ENCODE measurements around the gene PRKCZ. TPM values are rescaled to one million over a fixed set of nuclear protein-coding genes. Genes with fewer than 3 reads are reported as not detected.

The PRKCZ gene
- total and polyA plus RNA-seq, 9 of the 15 experiments (the other 6 are each of a cell fraction or from before 2014, with no cell fraction given): 0.07 to 3.1 (median 1.3) TPM

DNA sequence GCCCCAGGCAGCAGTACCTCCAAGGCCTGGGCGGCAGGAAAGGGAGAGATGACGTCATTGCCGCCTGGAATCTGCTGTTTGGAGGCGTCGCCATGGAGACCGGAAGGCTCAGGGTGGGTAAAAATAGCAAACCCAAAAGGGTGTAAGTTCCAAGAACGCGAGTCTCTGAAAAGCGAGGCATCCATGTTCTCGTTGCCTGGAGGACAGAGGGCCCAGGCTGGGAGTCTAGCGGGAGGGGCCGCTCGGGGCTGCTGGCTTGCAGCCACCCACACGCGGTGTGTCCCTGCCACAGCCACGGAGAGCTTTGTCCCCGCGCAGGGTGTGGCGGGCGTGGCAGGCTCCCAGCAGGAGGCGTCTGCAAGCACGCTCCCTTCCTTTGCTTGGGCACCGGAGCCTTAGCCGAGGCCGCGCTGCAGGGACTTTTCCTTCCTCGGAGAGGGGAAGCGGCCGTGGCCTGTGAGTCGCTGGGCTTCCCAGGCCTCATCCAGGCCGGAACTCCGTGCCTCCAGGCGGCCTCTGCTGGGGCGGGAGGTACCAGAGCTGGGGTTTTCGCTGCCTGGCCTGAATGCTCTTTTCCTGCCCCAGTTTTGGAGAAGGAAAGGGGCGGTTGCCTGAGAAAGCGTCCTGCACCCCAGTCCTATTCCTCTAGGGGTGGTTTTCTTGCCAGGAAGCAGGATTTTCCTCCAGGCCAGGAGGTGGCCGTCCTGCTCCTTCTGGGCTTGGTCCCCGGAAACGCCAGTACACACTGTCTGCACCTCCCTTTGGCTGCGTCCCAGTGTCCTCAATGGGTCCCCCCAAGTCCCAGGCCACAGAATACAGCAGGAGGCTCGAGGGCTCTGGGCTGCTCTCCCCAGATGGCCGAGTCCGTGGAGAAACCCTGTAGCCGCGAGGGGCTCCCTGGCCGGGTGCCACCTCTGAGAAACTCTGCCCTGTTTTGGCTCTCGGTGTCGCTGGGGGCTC lies 162.6 kb downstream of the PRKCZ start (continued):
- TF ChIP-seq MTA2 (IDR thresholded peaks at IDR 0.05; ENCODE audit: low read depth): peak; percentile 31; the same call in 1 of the 2 replicates
- no peak for TF ChIP-seq POLR2B (IDR thresholded peaks at IDR 0.05; ENCODE audit: low read depth, partially characterized antibody)
- no peak for TF ChIP-seq SNAPC5 (CRISPR knock-in tag; IDR thresholded peaks at IDR 0.05)
- 0 out of 2 replicates have a peak, but pooled peaks have one; percentile 58 for TF ChIP-seq SP1 (CRISPR knock-in tag; IDR thresholded peaks at IDR 0.05)
- TF ChIP-seq TFE3 (CRISPR knock-in tag; IDR thresholded peaks at IDR 0.05): no peak
- TF ChIP-seq ZNF696 (CRISPR knock-in tag; conservative IDR thresholded peaks at IDR 0.05): no peak
- no peak for TF ChIP-seq NELFE (IDR thresholded peaks at IDR 0.05; ENCODE audit: insufficient read depth, insufficient read length)
- peak; percentile 99 for TF ChIP-seq ATF7 (IDR thresholded peaks at IDR 0.05)
- TF ChIP-seq MYC (IDR thresholded peaks at IDR 0.05; ENCODE audit: low read depth, low read length): peak; percentile 74
- TF ChIP-seq MYC (CRISPR knock-in tag; IDR thresholded peaks at IDR 0.05; ENCODE audit: borderline replicate concordance, low read depth): peak; percentile 61; the same call in 1 of the 2 replicates
- no peak for TF ChIP-seq ZNF561 (CRISPR knock-in tag; conservative IDR thresholded peaks at IDR 0.05)
- TF ChIP-seq, protein P1, sequence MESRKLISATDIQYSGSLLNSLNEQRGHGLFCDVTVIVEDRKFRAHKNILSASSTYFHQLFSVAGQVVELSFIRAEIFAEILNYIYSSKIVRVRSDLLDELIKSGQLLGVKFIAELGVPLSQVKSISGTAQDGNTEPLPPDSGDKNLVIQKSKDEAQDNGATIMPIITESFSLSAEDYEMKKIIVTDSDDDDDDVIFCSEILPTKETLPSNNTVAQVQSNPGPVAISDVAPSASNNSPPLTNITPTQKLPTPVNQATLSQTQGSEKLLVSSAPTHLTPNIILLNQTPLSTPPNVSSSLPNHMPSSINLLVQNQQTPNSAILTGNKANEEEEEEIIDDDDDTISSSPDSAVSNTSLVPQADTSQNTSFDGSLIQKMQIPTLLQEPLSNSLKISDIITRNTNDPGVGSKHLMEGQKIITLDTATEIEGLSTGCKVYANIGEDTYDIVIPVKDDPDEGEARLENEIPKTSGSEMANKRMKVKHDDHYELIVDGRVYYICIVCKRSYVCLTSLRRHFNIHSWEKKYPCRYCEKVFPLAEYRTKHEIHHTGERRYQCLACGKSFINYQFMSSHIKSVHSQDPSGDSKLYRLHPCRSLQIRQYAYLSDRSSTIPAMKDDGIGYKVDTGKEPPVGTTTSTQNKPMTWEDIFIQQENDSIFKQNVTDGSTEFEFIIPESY (CRISPR knock-in tag; IDR thresholded peaks at IDR 0.05): peak; percentile 36; the same call in 1 of the 2 replicates
- TF ChIP-seq ZNF583 (CRISPR knock-in tag; IDR thresholded peaks at IDR 0.05): 0 out of 2 replicates have a peak, but pooled peaks have one; percentile 45
- TF ChIP-seq ZBTB7A (IDR thresholded peaks at IDR 0.05; ENCODE audit: borderline replicate concordance, control insufficient read depth, low read depth, low read length): no peak
- TF ChIP-seq CHCHD3 (CRISPR knock-in tag; IDR thresholded peaks at IDR 0.05): no peak
- no peak for TF ChIP-seq CEBPZ (IDR thresholded peaks at IDR 0.05; ENCODE audit: borderline replicate concordance, low read depth, low read length)
- TF ChIP-seq ZNF589 (CRISPR knock-in tag; IDR thresholded peaks at IDR 0.05; ENCODE audit: low read depth): peak; percentile 44; the same call in 1 of the 2 replicates
- TF ChIP-seq, protein P2, sequence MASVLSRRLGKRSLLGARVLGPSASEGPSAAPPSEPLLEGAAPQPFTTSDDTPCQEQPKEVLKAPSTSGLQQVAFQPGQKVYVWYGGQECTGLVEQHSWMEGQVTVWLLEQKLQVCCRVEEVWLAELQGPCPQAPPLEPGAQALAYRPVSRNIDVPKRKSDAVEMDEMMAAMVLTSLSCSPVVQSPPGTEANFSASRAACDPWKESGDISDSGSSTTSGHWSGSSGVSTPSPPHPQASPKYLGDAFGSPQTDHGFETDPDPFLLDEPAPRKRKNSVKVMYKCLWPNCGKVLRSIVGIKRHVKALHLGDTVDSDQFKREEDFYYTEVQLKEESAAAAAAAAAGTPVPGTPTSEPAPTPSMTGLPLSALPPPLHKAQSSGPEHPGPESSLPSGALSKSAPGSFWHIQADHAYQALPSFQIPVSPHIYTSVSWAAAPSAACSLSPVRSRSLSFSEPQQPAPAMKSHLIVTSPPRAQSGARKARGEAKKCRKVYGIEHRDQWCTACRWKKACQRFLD (CRISPR knock-in tag; IDR thresholded peaks at IDR 0.05): peak; percentile 87
